GM19193 (cell line): ENCODE measurements around the gene DENND6B.

ENCODE experiments used
- POLR2A ChIP-seq: IDR thresholded peaks from 4 replicates; pipeline ENCODE4 v1.6.1; 2011; ENCODE audit not compliant: insufficient read depth, insufficient read length; ENCODE audit errors: extremely low read depth

DENND6B gene

GRCh38 chr22:50326956-50327710 lies at the start of gene DENND6B:
DENND6B (minus strand) TSS chr22:50327012; CDS start chr22:50326988, 24 bp downstream.
- peak; percentile 75 for TF ChIP-seq POLR2A

GRCh38 chr22:50376085-50376651 lies 49.4 kb upstream of the DENND6B start:
- TF ChIP-seq POLR2A = no peak

- TF ChIP-seq POLR2A = no peak
Measured at GRCh38 chr22:50371101-50371648, 44.4 kb upstream of the DENND6B start.

GRCh38 chr22:50367778-50368500 lies 41.1 kb upstream of the DENND6B start:
- no peak for TF ChIP-seq POLR2A

GRCh38 chr22:50363166-50363802 lies 36.5 kb upstream of the DENND6B start:
- TF ChIP-seq POLR2A = no peak

GRCh38 chr22:50361688-50362087 lies 34.9 kb upstream of the DENND6B start:
- TF ChIP-seq POLR2A = no peak

- no peak for TF ChIP-seq POLR2A
Measured at GRCh38 chr22:50361222-50361621, 34.4 kb upstream of the DENND6B start.

- no peak for TF ChIP-seq POLR2A
Measured at GRCh38 chr22:50360578-50360977, 33.8 kb upstream of the DENND6B start.

GRCh38 chr22:50357756-50358155 lies 30.9 kb upstream of the DENND6B start:
- no peak for TF ChIP-seq POLR2A

GRCh38 chr22:50357222-50357621 lies 30.4 kb upstream of the DENND6B start:
- TF ChIP-seq POLR2A = no peak

- no peak for TF ChIP-seq POLR2A
Measured at GRCh38 chr22:50356186-50356585, 29.4 kb upstream of the DENND6B start.

GRCh38 chr22:50348058-50348457 lies 21.2 kb upstream of the DENND6B start:
- no peak for TF ChIP-seq POLR2A

- TF ChIP-seq POLR2A = no peak
Measured at GRCh38 chr22:50347157-50347556, 20.3 kb upstream of the DENND6B start.

- no peak for TF ChIP-seq POLR2A
Measured at GRCh38 chr22:50346470-50346869, 19.7 kb upstream of the DENND6B start.

GRCh38 chr22:50343541-50343935 lies 16.7 kb upstream of the DENND6B start:
- no peak for TF ChIP-seq POLR2A
